Duodenal mucosa (tissue), 2 donors: ENCODE data around the gene SCAMP1.
"Not testable (repeated sequence)": the region's sequence is repeated elsewhere in the genome, so short reads cannot be mapped to it uniquely, and the experiment has no call there.

Experiments used
- H3K27ac ChIP-seq: one replicate; pipeline ENCODE4 v1.7.0; 2013; ENCODE audit warnings: low read depth, low read length
- H3K27me3 ChIP-seq, 2 donors: one replicate each; pipeline ENCODE4 v1.7.0; 2013; ENCODE audit warnings: low read length in 2 of 2, control low read depth in 1 of 2; ENCODE audit not compliant: insufficient read depth in 2 of 2, control insufficient read depth in 1 of 2
- H3K36me3 ChIP-seq, 2 donors: one replicate each; pipeline ENCODE4 v1.7.0; 2013; ENCODE audit warnings: low read length in 2 of 2, control low read depth in 1 of 2; ENCODE audit not compliant: insufficient read depth in 2 of 2, control insufficient read depth in 1 of 2
- H3K4me1 ChIP-seq, 2 donors: one replicate each; pipeline ENCODE4 v1.7.0; 2013; ENCODE audit warnings: low read length in 2 of 2, control low read depth in 1 of 2; ENCODE audit not compliant: insufficient read depth in 2 of 2, control insufficient read depth in 1 of 2
- H3K4me3 ChIP-seq, 2 donors: one replicate each; pipeline ENCODE4 v1.7.0; 2013; ENCODE audit warnings: low read length in 2 of 2, low read depth in 1 of 2
- H3K9ac ChIP-seq, 2 donors: one replicate each; pipeline ENCODE4 v1.7.0; 2013; ENCODE audit warnings: low read length in 2 of 2, low read depth in 1 of 2
- H3K9me3 ChIP-seq, 2 donors: one replicate each; pipeline ENCODE4 v1.7.0; 2013; ENCODE audit warnings: low read length in 2 of 2, control low read depth in 1 of 2; ENCODE audit not compliant: control insufficient read depth in 1 of 2

The SCAMP1 gene

GRCh38 chr5:78377718-78378105 lies 17.3 kb downstream of the SCAMP1 start:
- H3K36me3 ChIP-seq: no peaks in the 10 kb centered on the region
- H3K4me1 ChIP-seq: no peaks in the 10 kb centered on the region
- no peak overlapping the region for H3K9ac ChIP-seq
- H3K4me3 ChIP-seq: no peak overlapping the region
- H3K9me3 ChIP-seq: no peaks in the 10 kb centered on the region
- H3K27me3 ChIP-seq: no peaks in the 10 kb centered on the region
- H3K27ac ChIP-seq: no peak overlapping the region

GRCh38 chr5:78387468-78388153 lies 27.2 kb downstream of the SCAMP1 start:
- peaks cover 0 to 6% of the 10 kb centered on the region in 2 donors for H3K36me3 ChIP-seq
- H3K4me3 ChIP-seq: no peak overlapping the region
- no peaks in the 10 kb centered on the region for H3K27me3 ChIP-seq
- no peak overlapping the region for H3K9ac ChIP-seq
- no peaks in the 10 kb centered on the region for H3K4me1 ChIP-seq
- H3K9me3 ChIP-seq: peaks cover 0 to 6% of the 10 kb centered on the region in 2 donors
- H3K27ac ChIP-seq: no peak overlapping the region

- H3K36me3 ChIP-seq, H3K4me1 ChIP-seq, H3K27me3 ChIP-seq: not testable (repeated sequence)
These were observed 30.9 kb downstream of the SCAMP1 start for GRCh38 chr5:78391357-78391756.

GRCh38 chr5:78397831-78398230 lies 37.4 kb downstream of the SCAMP1 start:
- no peak overlapping the region for H3K4me3 ChIP-seq
- no peaks in the 10 kb centered on the region for H3K4me1 ChIP-seq
- H3K36me3 ChIP-seq: no peaks in the 10 kb centered on the region
- H3K9me3 ChIP-seq: no peaks in the 10 kb centered on the region
- H3K27ac ChIP-seq: no peak overlapping the region
- H3K27me3 ChIP-seq: no peaks in the 10 kb centered on the region
- H3K9ac ChIP-seq: no peak overlapping the region

More at GRCh38 chr5:78391357-78391756, 30.9 kb downstream of the SCAMP1 start:
- H3K27ac ChIP-seq, H3K9me3 ChIP-seq, H3K9ac ChIP-seq, H3K4me3 ChIP-seq: not testable (repeated sequence)

GRCh38 chr5:78399116-78399515 lies 38.7 kb downstream of the SCAMP1 start:
- Histone ChIP-seq H3K27ac (no peak overlapping the region), H3K4me3 (no peak overlapping the region), H3K36me3 (no peaks in the 10 kb centered on the region), H3K9ac (no peak overlapping the region), H3K27me3 (no peaks in the 10 kb centered on the region), H3K9me3 (no peaks in the 10 kb centered on the region), H3K4me1 (no peaks in the 10 kb centered on the region)

- Histone ChIP-seq H3K36me3 (no peaks in the 10 kb centered on the region), H3K9ac (no peak overlapping the region), H3K27me3 (no peaks in the 10 kb centered on the region), H3K9me3 (no peaks in the 10 kb centered on the region), H3K27ac (no peak overlapping the region), H3K4me1 (peaks cover 0 to 3% of the 10 kb centered on the region in 2 donors), H3K4me3 (no peak overlapping the region)
These were observed 44.4 kb downstream of the SCAMP1 start for GRCh38 chr5:78404682-78405293.

GRCh38 chr5:78405829-78406750 lies 45.7 kb downstream of the SCAMP1 start:
- H3K4me3 ChIP-seq: no peak overlapping the region
- H3K4me1 ChIP-seq: peaks cover 0 to 3% of the 10 kb centered on the region in 2 donors
- no peak overlapping the region for H3K9ac ChIP-seq
- H3K27me3 ChIP-seq: no peaks in the 10 kb centered on the region
- no peaks in the 10 kb centered on the region for H3K9me3 ChIP-seq
- no peaks in the 10 kb centered on the region for H3K36me3 ChIP-seq
- H3K27ac ChIP-seq: no peak overlapping the region

- no peak overlapping the region for H3K4me3 ChIP-seq
- H3K4me1 ChIP-seq: peaks cover 0 to 3% of the 10 kb centered on the region in 2 donors
- H3K36me3 ChIP-seq: no peaks in the 10 kb centered on the region
- no peak overlapping the region for H3K9ac ChIP-seq
- H3K9me3 ChIP-seq: no peaks in the 10 kb centered on the region
- H3K27me3 ChIP-seq: no peaks in the 10 kb centered on the region
- H3K27ac ChIP-seq: no peak overlapping the region
These were observed 47.0 kb downstream of the SCAMP1 start for GRCh38 chr5:78407458-78407857.

GRCh38 chr5:78411586-78411985 lies 51.2 kb downstream of the SCAMP1 start:
- Histone ChIP-seq H3K27ac (no peak overlapping the region), H3K9ac (no peak overlapping the region), H3K4me1 (no peaks in the 10 kb centered on the region), H3K9me3 (no peaks in the 10 kb centered on the region), H3K36me3 (peaks cover under 1 to 2% of the 10 kb centered on the region in 2 donors), H3K4me3 (no peak overlapping the region), H3K27me3 (no peaks in the 10 kb centered on the region)
